Osteoblast (primary cell): ENCODE results near the gene IGF2BP2. TPM values are rescaled to one million over a fixed set of nuclear protein-coding genes. Genes with fewer than 3 reads are reported as not detected.
"Not testable (repeated sequence)": the region's sequence is repeated elsewhere in the genome, so short reads cannot be mapped to it uniquely, and the experiment has no call there.

Experiments used
- DNase-seq: peaks from one replicate; pipeline ENCODE4 v3.0.0; 2011; ENCODE audit warnings: low spot score, mixed read lengths; ENCODE audit not compliant: insufficient read length; ENCODE audit errors: missing footprints
- H2AFZ ChIP-seq: 2 replicates; pipeline ENCODE4 v1.6.0; 2011; ENCODE audit warnings: mild to moderate bottlenecking, low read length
- H3K27ac ChIP-seq: 2 replicates; pipeline ENCODE4 v1.5.1; 2011; ENCODE audit warnings: mild to moderate bottlenecking, low read depth, low read length, moderate library complexity
- H3K27me3 ChIP-seq: 2 replicates; pipeline ENCODE4 v1.6.0; 2012; ENCODE audit warnings: mild to moderate bottlenecking, control low read depth, inconsistent platforms, low read length, moderate library complexity; ENCODE audit not compliant: insufficient read depth
- H3K36me3 ChIP-seq: 2 replicates; pipeline ENCODE4 v1.5.1; 2011; ENCODE audit warnings: mild to moderate bottlenecking, low read length, control low read depth, moderate library complexity; ENCODE audit not compliant: insufficient read depth
- H3K4me1 ChIP-seq: 2 replicates; pipeline ENCODE4 v1.5.1; 2011; ENCODE audit warnings: mild to moderate bottlenecking, low read length, control low read depth, moderate library complexity; ENCODE audit not compliant: insufficient read depth
- H3K4me2 ChIP-seq: 2 replicates; pipeline ENCODE4 v1.6.0; 2011; ENCODE audit warnings: mild to moderate bottlenecking, low read length; ENCODE audit not compliant: insufficient read depth
- H3K4me3 ChIP-seq: fragments of 200-600 bp; sonication (generic); 3 replicates; pipeline ENCODE4 v1.5.1; 2012; ENCODE audit warnings: mild to moderate bottlenecking, low read length, inconsistent platforms; ENCODE audit not compliant: insufficient read depth
- H3K79me2 ChIP-seq: 2 replicates; pipeline ENCODE4 v1.6.0; 2012; ENCODE audit warnings: mild to moderate bottlenecking, low read length, control low read depth, inconsistent platforms; ENCODE audit not compliant: insufficient read depth
- H3K9me3 ChIP-seq: 2 replicates; pipeline ENCODE4 v1.5.1; 2011; ENCODE audit warnings: low read depth, low read length, control low read depth
- H4K20me1 ChIP-seq: 2 replicates; pipeline ENCODE4 v1.6.0; 2012; ENCODE audit warnings: mild to moderate bottlenecking, low read length, control low read depth; ENCODE audit not compliant: insufficient read depth
- total RNA-seq: library from RNA; depleted of rRNA; stranded (reverse); fragments of >200 nt; gene quantifications from 2 replicates; pipeline ENCODE4 v1.2.3, GENCODE V29; 2012
- TF ChIP-seq, protein P1 (sequence below): IDR thresholded peaks from 2 replicates; pipeline ENCODE4 v1.5.1; 2011; ENCODE audit warnings: mild to moderate bottlenecking, low read depth, low read length, moderate library complexity; ENCODE audit errors: extremely low read depth

The IGF2BP2 gene
- total RNA-seq, 1 donor, result 81.8 TPM

DNA sequence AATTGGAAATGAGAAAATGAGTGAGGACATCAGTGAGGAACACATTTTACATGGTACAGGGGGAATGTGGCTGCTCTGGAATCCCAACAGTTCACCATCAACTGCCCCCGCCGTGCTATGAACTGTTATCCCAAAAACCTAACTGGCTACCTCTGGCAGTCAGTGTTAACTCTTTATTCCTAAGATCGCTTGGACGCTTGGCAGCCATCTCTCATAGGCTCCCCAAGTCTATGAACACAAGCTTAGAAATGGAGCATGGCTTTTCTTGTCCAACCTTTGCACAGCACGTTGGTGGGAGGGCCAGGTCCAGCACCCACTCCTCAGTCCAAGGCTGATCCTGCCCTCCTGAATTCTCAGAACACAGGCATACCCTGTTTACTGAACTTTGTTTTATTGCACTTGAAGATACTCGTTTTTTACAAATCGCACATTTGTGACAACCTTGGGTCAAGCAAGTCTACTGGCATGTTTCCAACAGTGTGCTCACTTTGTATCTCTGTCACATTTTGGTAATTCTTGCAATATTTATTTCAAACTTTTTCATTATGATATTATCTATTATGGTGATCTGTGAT is 185.1 kb downstream of the IGF2BP2 start:
- Histone ChIP-seq H3K27me3 (no peaks in the 10 kb centered on the region), H3K4me3 (no peak overlapping the region), H3K79me2 (no peaks in the 10 kb centered on the region), H3K36me3 (peaks cover 11% of the 10 kb centered on the region), H3K4me1 (no peaks in the 10 kb centered on the region), H3K4me2 (no peak overlapping the region), H4K20me1 (no peaks in the 10 kb centered on the region), H3K27ac (no peak overlapping the region), H3K9me3 (no peaks in the 10 kb centered on the region), H2AFZ (no peak overlapping the region)
- TF ChIP-seq, protein P1, sequence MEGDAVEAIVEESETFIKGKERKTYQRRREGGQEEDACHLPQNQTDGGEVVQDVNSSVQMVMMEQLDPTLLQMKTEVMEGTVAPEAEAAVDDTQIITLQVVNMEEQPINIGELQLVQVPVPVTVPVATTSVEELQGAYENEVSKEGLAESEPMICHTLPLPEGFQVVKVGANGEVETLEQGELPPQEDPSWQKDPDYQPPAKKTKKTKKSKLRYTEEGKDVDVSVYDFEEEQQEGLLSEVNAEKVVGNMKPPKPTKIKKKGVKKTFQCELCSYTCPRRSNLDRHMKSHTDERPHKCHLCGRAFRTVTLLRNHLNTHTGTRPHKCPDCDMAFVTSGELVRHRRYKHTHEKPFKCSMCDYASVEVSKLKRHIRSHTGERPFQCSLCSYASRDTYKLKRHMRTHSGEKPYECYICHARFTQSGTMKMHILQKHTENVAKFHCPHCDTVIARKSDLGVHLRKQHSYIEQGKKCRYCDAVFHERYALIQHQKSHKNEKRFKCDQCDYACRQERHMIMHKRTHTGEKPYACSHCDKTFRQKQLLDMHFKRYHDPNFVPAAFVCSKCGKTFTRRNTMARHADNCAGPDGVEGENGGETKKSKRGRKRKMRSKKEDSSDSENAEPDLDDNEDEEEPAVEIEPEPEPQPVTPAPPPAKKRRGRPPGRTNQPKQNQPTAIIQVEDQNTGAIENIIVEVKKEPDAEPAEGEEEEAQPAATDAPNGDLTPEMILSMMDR, result no peak
- DNase-seq, result no peak

DNA sequence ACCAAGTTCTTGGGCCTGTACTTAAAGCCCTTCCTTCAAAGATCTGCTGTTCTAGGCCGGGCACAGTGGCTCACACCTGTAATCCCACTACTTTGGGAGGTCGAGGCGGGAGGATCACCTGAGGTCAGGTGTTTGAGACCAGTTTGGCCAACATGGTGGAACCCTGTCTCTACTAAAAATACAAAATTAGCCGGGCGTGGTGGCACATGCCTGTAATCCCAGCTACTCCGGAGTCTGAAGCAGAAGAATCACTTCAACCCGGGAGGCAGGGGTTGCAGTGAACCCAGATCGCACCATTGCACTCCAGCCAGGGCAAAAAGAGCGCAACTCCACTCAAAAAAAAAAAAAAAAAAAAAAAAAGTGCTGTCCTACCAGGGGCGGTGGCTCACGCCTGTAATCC is 186.2 kb downstream of the IGF2BP2 start:
- not testable (repeated sequence) for H4K20me1 ChIP-seq

DNA sequence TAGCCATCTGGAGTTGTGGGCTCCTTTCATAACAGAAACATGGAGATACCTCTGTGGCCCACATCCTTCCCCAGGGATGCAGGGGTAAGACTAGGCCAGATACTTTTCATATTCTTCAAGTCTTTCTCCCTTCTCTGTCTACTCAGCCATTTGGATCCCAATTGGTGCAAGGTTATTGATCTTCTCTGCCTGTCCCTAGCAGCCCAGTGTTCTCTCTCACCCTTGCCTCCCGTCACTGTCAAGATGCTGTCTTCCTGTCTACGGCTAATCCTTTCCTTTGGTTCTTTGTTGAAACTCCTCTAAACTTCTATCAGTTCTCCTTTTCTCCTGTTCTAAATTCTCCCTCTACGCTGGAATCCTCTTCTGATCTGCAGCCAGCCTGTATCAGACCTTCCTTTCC is 187.5 kb downstream of the IGF2BP2 start:
- Histone ChIP-seq H3K27me3 (no peaks in the 10 kb centered on the region), H4K20me1 (no peaks in the 10 kb centered on the region), H3K4me2 (no peak overlapping the region), H3K4me3 (no peak overlapping the region), H2AFZ (no peak overlapping the region), H3K27ac (no peak overlapping the region), H3K79me2 (no peaks in the 10 kb centered on the region), H3K36me3 (no peaks in the 10 kb centered on the region), H3K9me3 (no peaks in the 10 kb centered on the region), H3K4me1 (no peaks in the 10 kb centered on the region)
- DNase-seq, result no peak
- TF ChIP-seq, protein P1, result no peak

More for the DNA sequence above, 186.2 kb downstream of the IGF2BP2 start:
- not testable (repeated sequence) for H3K36me3 ChIP-seq, DNase-seq, H3K4me1 ChIP-seq, H3K4me2 ChIP-seq, H3K27me3 ChIP-seq, H3K27ac ChIP-seq, H3K9me3 ChIP-seq, H3K79me2 ChIP-seq, H3K4me3 ChIP-seq, H2AFZ ChIP-seq

DNA sequence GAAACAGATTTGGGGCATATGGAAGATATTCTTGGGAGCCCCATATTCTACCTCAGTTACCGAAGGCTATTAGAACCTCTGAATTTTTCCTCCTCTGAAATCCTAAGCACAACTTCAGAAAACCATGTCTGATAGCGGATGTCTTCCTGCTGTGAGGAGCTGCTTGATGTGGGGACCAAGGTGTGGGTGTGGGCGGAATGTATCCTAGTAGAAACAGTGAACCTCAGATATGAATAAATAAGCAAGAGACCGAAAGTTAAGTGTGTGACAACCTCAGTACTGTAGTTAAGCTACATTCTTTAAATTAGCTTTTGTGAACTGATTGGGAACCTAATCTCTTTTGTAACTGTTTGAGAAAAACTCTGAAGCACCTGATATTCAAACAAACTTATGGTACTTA is 191.8 kb downstream of the IGF2BP2 start:
- Histone ChIP-seq H3K36me3 (no peaks in the 10 kb centered on the region), H3K4me2 (no peak overlapping the region), H3K4me3 (no peak overlapping the region), H3K79me2 (no peaks in the 10 kb centered on the region), H3K9me3 (no peaks in the 10 kb centered on the region), H3K4me1 (peaks cover 16% of the 10 kb centered on the region), H4K20me1 (no peaks in the 10 kb centered on the region), H3K27me3 (no peaks in the 10 kb centered on the region), H2AFZ (no peak overlapping the region), H3K27ac (no peak overlapping the region)
- DNase-seq, result no peak
- TF ChIP-seq, protein P1, result no peak
